Fibroblast of skin of left quadriceps (primary cell): ENCODE results near the gene ZNF768.
"Not testable (repeated sequence)": the region's sequence is repeated elsewhere in the genome, so short reads cannot be mapped to it uniquely, and the experiment has no call there.

Experiments
- DNase-seq, 2 experiments: peaks; one replicate each; pipeline ENCODE4 v3.0.0-alpha.2; 2013; ENCODE audit warnings: low read depth in 2 of 2

ZNF768 gene

GRCh38 chr16:30555315-30556124, 29.2 kb upstream of the ZNF768 start:
- no peak for DNase-seq

- no peak for DNase-seq
Observed at GRCh38 chr16:30554557-30555314, 28.4 kb upstream of the ZNF768 start.

- no peak for DNase-seq
Observed at GRCh38 chr16:30553393-30553899, 27.1 kb upstream of the ZNF768 start.

GRCh38 chr16:30552956-30553355, 26.6 kb upstream of the ZNF768 start:
- no peak for DNase-seq

- DNase-seq = no peak
Observed at GRCh38 chr16:30551781-30552180, 25.4 kb upstream of the ZNF768 start.

GRCh38 chr16:30548416-30549253, 22.3 kb upstream of the ZNF768 start:
- DNase-seq = no peak

GRCh38 chr16:30546115-30546514, 19.7 kb upstream of the ZNF768 start:
- no peak for DNase-seq

GRCh38 chr16:30543067-30543466, 16.7 kb upstream of the ZNF768 start:
- DNase-seq = no peak

GRCh38 chr16:30541502-30542329, 15.3 kb upstream of the ZNF768 start:
- no peak for DNase-seq

GRCh38 chr16:30540916-30541464, 14.6 kb upstream of the ZNF768 start:
- not testable (repeated sequence) for DNase-seq

- DNase-seq = not testable (repeated sequence)
Observed at GRCh38 chr16:30539986-30540526, 13.7 kb upstream of the ZNF768 start.

- no peak for DNase-seq
Observed at GRCh38 chr16:30539000-30539964, 12.9 kb upstream of the ZNF768 start.

- not testable (repeated sequence) for DNase-seq
Observed at GRCh38 chr16:30536391-30537024, 10.1 kb upstream of the ZNF768 start.

GRCh38 chr16:30535777-30536190, 9.4 kb upstream of the ZNF768 start:
- DNase-seq = no peak

GRCh38 chr16:30535106-30535776, 8.9 kb upstream of the ZNF768 start:
- DNase-seq = no peak

- peak; percentile 60 to 65 for DNase-seq
Observed at GRCh38 chr16:30534368-30535105, 8.2 kb upstream of the ZNF768 start, which contains the start of gene ZNF747. Gene ZNF747 (minus strand): TSS chr16:30534858. CDS start chr16:30534679, 179 bp downstream.

- DNase-seq = no peak
Observed at GRCh38 chr16:30533748-30534367, 7.5 kb upstream of the ZNF768 start.
